HG02970 (cell line): ENCODE measurements around the gene GNB3.

Experiments
- ATAC-seq: cut with Tn5 transposase; IDR thresholded peaks from one replicate; pipeline ENCODE4 v1.9.1; 2021; ENCODE audit warnings: mild to moderate bottlenecking, moderate library complexity, moderate number of reproducible peaks; ENCODE audit not compliant: unreplicated experiment, low FRiP score

Gene GNB3

GRCh38 chr12:6823182-6824084 is 17.3 kb upstream of the GNB3 start:
- ATAC-seq = no peak

GRCh38 chr12:6824085-6824775 is 16.5 kb upstream of the GNB3 start:
- ATAC-seq = no peak

- no peak for ATAC-seq
These were observed 15.8 kb upstream of the GNB3 start for GRCh38 chr12:6824901-6825381.

GRCh38 chr12:6825398-6826124 is 15.2 kb upstream of the GNB3 start:
- no peak for ATAC-seq

GRCh38 chr12:6826125-6826733 is 14.5 kb upstream of the GNB3 start:
- no peak for ATAC-seq

GRCh38 chr12:6826734-6827436 is 13.8 kb upstream of the GNB3 start:
- no peak for ATAC-seq

GRCh38 chr12:6827437-6827911 is 13.3 kb upstream of the GNB3 start:
- no peak for ATAC-seq

- no peak for ATAC-seq
These were observed 12.5 kb upstream of the GNB3 start, which contains the start of gene P3H3 for GRCh38 chr12:6827982-6828780. TSS of gene P3H3 (plus strand) at chr12:6828407. CDS start at chr12:6828441, 34 bp downstream.

- no peak for ATAC-seq
These were observed 11.8 kb upstream of the GNB3 start for GRCh38 chr12:6828781-6829535.

- no peak for ATAC-seq
These were observed 11.0 kb upstream of the GNB3 start for GRCh38 chr12:6829536-6830220.

GRCh38 chr12:6830286-6830890 is 10.3 kb upstream of the GNB3 start:
- ATAC-seq = no peak

- ATAC-seq = no peak
These were observed 9.7 kb upstream of the GNB3 start for GRCh38 chr12:6830999-6831398.

GRCh38 chr12:6831450-6831995 is 9.2 kb upstream of the GNB3 start:
- ATAC-seq = no peak

GRCh38 chr12:6832125-6832524 is 8.6 kb upstream of the GNB3 start:
- no peak for ATAC-seq

GRCh38 chr12:6833189-6833890 is 7.4 kb upstream of the GNB3 start:
- no peak for ATAC-seq

GRCh38 chr12:6834254-6834653 is 6.5 kb upstream of the GNB3 start:
- no peak for ATAC-seq
